ENCODE measurements around the gene NPBWR2. TPM values are rescaled to one million over a fixed set of nuclear protein-coding genes. Genes with fewer than 3 reads are reported as not detected.
A peak's percentile ranks its signal among the peaks of the same experiment; 100 is the strongest.

NPBWR2 gene
- total and polyA plus RNA-seq, 2 donors (not counting 3 experiments of a cell fraction or from before 2014, with no cell fraction given), result not detected

DNA sequence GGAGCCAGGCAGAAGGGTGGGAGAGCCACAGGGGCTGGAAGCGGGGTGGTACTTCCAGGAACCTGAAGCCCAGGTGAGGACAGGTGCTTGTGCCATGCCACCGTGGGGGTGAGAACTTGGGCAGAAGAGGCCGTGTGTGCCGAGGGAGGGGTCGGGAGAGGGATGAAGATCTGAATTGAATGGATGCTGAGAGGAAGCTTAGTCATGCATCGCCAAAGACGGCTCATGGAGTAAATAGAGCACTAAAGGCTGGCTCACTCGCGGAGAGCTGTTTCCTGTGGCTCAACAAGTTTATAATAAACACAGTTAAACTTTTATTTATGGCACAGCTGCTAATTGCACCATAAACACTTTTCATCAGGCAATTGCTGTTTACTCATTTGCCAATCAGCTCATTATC is 35.2 kb upstream of the NPBWR2 start:
- dilution Hi-C loops (cut with MboI; ENCODE audit: extremely low pct_ligation_motif_present, low sequenced_read_pairs), result no loop called here
- no peak overlapping the region for H3K9ac ChIP-seq (replicated peaks; ENCODE audit: extremely low read depth, insufficient read depth, low read length)
- H3K4me2 ChIP-seq (ENCODE audit: insufficient read depth, low read length), result no peak overlapping the region
- ChIA-PET POLR2A (no interaction called here), CTCF (no interaction called here)
- no peaks in the 10 kb centered on the region for H3K27me3 ChIP-seq (ENCODE audit: control insufficient read depth in 2 of 2, insufficient read depth in 2 of 2, low read length in 2 of 2)
- BruUV-seq (replicated peaks), result no TSS peak
- intact Hi-C loops (cut with micrococcal nuclease), result no loop called here
- no peak for FAIRE-seq
- DNase-seq (ENCODE audit: low read depth, low spot score), result peak; percentile 9
- H3K4me3 ChIP-seq (replicated peaks in 1 of 3; ENCODE audit: insufficient read depth in 1 of 3, low read depth in 1 of 3, low read length in 3 of 3), result no peak overlapping the region
- no peaks in the 10 kb centered on the region for H3K9me1 ChIP-seq (replicated peaks; ENCODE audit: control insufficient read depth, extremely low read depth, insufficient read depth, low read length)
- no peaks in the 10 kb centered on the region for H3K36me3 ChIP-seq (ENCODE audit: control insufficient read depth in 2 of 2, extremely low read depth in 1 of 2, insufficient read depth in 2 of 2, low read length in 2 of 2)
- no peak overlapping the region for H3K27ac ChIP-seq (ENCODE audit: insufficient read depth, low read depth, low read length)
- no peak overlapping the region for H2AFZ ChIP-seq (ENCODE audit: low read depth, low read length)
- H3K9me3 ChIP-seq (replicated peaks; ENCODE audit: control insufficient read depth, insufficient read depth, low read length), result peaks cover 2% of the 10 kb centered on the region
- no peaks in the 10 kb centered on the region for H3K4me1 ChIP-seq (ENCODE audit: control insufficient read depth, extremely low read depth, insufficient read depth, low read length)
- TF ChIP-seq POLR2A (IDR thresholded peaks at IDR 0.05; ENCODE audit: low read depth, low read length), result no peak
- TF ChIP-seq, protein P1, sequence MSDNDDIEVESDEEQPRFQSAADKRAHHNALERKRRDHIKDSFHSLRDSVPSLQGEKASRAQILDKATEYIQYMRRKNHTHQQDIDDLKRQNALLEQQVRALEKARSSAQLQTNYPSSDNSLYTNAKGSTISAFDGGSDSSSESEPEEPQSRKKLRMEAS (IDR thresholded peaks at IDR 0.05; ENCODE audit: insufficient read depth, insufficient read length), result no peak
- TF ChIP-seq MYC (IDR thresholded peaks at IDR 0.05; ENCODE audit: low read depth, low read length), result no peak
- TF ChIP-seq GATA2 (IDR thresholded peaks at IDR 0.05; ENCODE audit: insufficient read depth, insufficient read length, low read depth, low read length), result no peak
- TF ChIP-seq FOS (IDR thresholded peaks at IDR 0.05; ENCODE audit: borderline replicate concordance, insufficient read depth, low read length), result peak; percentile 53
- H4K20me1 ChIP-seq (replicated peaks; ENCODE audit: control insufficient read depth, extremely low read depth, insufficient read depth, low read length), result no peaks in the 10 kb centered on the region
- no peaks in the 10 kb centered on the region for H3K79me2 ChIP-seq (ENCODE audit: control insufficient read depth, insufficient read depth, low read length)

DNA sequence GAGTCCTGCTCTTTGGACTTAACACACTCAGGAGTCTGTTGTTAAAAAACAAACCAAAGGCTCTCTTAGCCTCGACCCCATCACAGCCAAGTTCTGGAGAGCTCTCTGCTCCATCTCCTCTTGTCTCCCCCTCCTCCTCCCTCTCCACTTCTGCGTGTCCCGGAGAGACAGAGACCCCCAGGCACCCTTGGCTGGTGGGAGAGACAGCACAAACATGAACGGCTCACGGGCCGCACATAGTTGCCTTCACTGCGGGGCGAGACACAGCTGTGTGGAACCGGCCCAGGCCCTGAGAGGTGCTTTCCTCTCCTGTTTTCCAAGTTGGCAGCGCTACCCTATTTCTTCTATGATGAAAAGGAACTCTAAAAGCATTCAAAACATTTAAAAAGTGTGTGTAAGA is 33.6 kb upstream of the NPBWR2 start:
- DNase-seq (ENCODE audit: low read depth, low spot score), result no peak
- ChIA-PET POLR2A (no interaction called here), CTCF (interaction anchor here (1.4 kb wide), 1 partner anchor 57 kb away, joined by 4 read pairs; the partner anchor contains the start of gene LKAAEAR1)
- Histone ChIP-seq H4K20me1 (replicated peaks; ENCODE audit: control insufficient read depth, extremely low read depth, insufficient read depth, low read length) (no peaks in the 10 kb centered on the region), H3K9me1 (replicated peaks; ENCODE audit: control insufficient read depth, extremely low read depth, insufficient read depth, low read length) (no peaks in the 10 kb centered on the region), H3K9me3 (replicated peaks; ENCODE audit: control insufficient read depth, insufficient read depth, low read length) (peaks cover 2% of the 10 kb centered on the region), H3K27ac (ENCODE audit: insufficient read depth, low read depth, low read length) (no peak overlapping the region), H3K4me2 (ENCODE audit: insufficient read depth, low read length) (no peak overlapping the region), H3K27me3 (ENCODE audit: control insufficient read depth in 2 of 2, insufficient read depth in 2 of 2, low read length in 2 of 2) (no peaks in the 10 kb centered on the region), H3K9ac (replicated peaks; ENCODE audit: extremely low read depth, insufficient read depth, low read length) (no peak overlapping the region), H2AFZ (ENCODE audit: low read depth, low read length) (no peak overlapping the region), H3K36me3 (ENCODE audit: control insufficient read depth in 2 of 2, extremely low read depth in 1 of 2, insufficient read depth in 2 of 2, low read length in 2 of 2) (no peaks in the 10 kb centered on the region), H3K79me2 (ENCODE audit: control insufficient read depth, insufficient read depth, low read length) (no peaks in the 10 kb centered on the region), H3K4me3 (replicated peaks in 1 of 3; ENCODE audit: insufficient read depth in 1 of 3, low read depth in 1 of 3, low read length in 3 of 3) (no peak overlapping the region), H3K4me1 (ENCODE audit: control insufficient read depth, extremely low read depth, insufficient read depth, low read length) (no peaks in the 10 kb centered on the region)
- dilution Hi-C loops (cut with MboI; ENCODE audit: extremely low pct_ligation_motif_present, low sequenced_read_pairs), result no loop called here
- intact Hi-C loops (cut with micrococcal nuclease), result no loop called here
- FAIRE-seq, result no peak
- no TSS peak for BruUV-seq (replicated peaks)
- TF ChIP-seq EZH2 (IDR thresholded peaks at IDR 0.05; ENCODE audit: borderline replicate concordance, low read depth, low read length, severe bottlenecking), result no peak
- TF ChIP-seq POLR2A (IDR thresholded peaks at IDR 0.05; ENCODE audit: low read depth, low read length), result no peak
- TF ChIP-seq JUN (IDR thresholded peaks at IDR 0.05; ENCODE audit: borderline replicate concordance, insufficient read depth, insufficient read length, low read depth), result no peak
- TF ChIP-seq, protein P2, sequence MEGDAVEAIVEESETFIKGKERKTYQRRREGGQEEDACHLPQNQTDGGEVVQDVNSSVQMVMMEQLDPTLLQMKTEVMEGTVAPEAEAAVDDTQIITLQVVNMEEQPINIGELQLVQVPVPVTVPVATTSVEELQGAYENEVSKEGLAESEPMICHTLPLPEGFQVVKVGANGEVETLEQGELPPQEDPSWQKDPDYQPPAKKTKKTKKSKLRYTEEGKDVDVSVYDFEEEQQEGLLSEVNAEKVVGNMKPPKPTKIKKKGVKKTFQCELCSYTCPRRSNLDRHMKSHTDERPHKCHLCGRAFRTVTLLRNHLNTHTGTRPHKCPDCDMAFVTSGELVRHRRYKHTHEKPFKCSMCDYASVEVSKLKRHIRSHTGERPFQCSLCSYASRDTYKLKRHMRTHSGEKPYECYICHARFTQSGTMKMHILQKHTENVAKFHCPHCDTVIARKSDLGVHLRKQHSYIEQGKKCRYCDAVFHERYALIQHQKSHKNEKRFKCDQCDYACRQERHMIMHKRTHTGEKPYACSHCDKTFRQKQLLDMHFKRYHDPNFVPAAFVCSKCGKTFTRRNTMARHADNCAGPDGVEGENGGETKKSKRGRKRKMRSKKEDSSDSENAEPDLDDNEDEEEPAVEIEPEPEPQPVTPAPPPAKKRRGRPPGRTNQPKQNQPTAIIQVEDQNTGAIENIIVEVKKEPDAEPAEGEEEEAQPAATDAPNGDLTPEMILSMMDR (IDR thresholded peaks at IDR 0.05; ENCODE audit: extremely low read depth in 1 of 2, insufficient read depth in 1 of 2, low read depth in 1 of 2, low read length in 2 of 2), result no peak
- TF ChIP-seq MYC (IDR thresholded peaks at IDR 0.05; ENCODE audit: low read depth, low read length), result no peak
- no peak for TF ChIP-seq GATA2 (IDR thresholded peaks at IDR 0.05; ENCODE audit: insufficient read depth, insufficient read length, low read depth, low read length)
- no peak for TF ChIP-seq FOS (IDR thresholded peaks at IDR 0.05; ENCODE audit: borderline replicate concordance, insufficient read depth, low read length)
- TF ChIP-seq POLR2AphosphoS5 (IDR thresholded peaks at IDR 0.05; ENCODE audit: insufficient read depth, low read depth, low read length), result no peak
- TF ChIP-seq, protein P1 (IDR thresholded peaks at IDR 0.05; ENCODE audit: insufficient read depth, insufficient read length), result no peak
